ENCODE results near the gene SLC30A4.
"Not testable (repeated sequence)": the region's sequence is repeated elsewhere in the genome, so short reads cannot be mapped to it uniquely, and the experiment has no call there.

The SLC30A4 gene

GRCh38 chr15:45522328-45523165, at the start of gene SLC30A4:
Gene SLC30A4, minus strand, starts transcription at chr15:45522755. Its CDS starts 401 bp downstream, at chr15:45522354.
- DNase-seq, result peak; percentile 62 to 63

GRCh38 chr15:45555934-45556608, 33.5 kb upstream of the SLC30A4 start:
- no peak for DNase-seq

- DNase-seq, result no peak
Measured at GRCh38 chr15:45551676-45552075, 29.1 kb upstream of the SLC30A4 start.

GRCh38 chr15:45550436-45550835, 27.9 kb upstream of the SLC30A4 start:
- DNase-seq, result no peak

GRCh38 chr15:45549541-45550220, 27.1 kb upstream of the SLC30A4 start:
- no peak for DNase-seq

- DNase-seq, result no peak
Measured at GRCh38 chr15:45548753-45549520, 26.4 kb upstream of the SLC30A4 start.

GRCh38 chr15:45546789-45547188, 24.2 kb upstream of the SLC30A4 start:
- DNase-seq, result no peak

GRCh38 chr15:45544266-45545023, 21.9 kb upstream of the SLC30A4 start:
- DNase-seq, result no peak

GRCh38 chr15:45543051-45543450, 20.5 kb upstream of the SLC30A4 start:
- no peak for DNase-seq

GRCh38 chr15:45540531-45540930, 18.0 kb upstream of the SLC30A4 start:
- DNase-seq, result no peak

GRCh38 chr15:45539680-45540079, 17.1 kb upstream of the SLC30A4 start:
- DNase-seq, result no peak

GRCh38 chr15:45536934-45537333, 14.4 kb upstream of the SLC30A4 start:
- no peak for DNase-seq

GRCh38 chr15:45535486-45536042, 13.0 kb upstream of the SLC30A4 start:
- DNase-seq, result no peak

- DNase-seq, result no peak
Measured at GRCh38 chr15:45534821-45535220, 12.3 kb upstream of the SLC30A4 start.

- DNase-seq, result not testable (repeated sequence)
Measured at GRCh38 chr15:45532892-45533291, 10.3 kb upstream of the SLC30A4 start.

GRCh38 chr15:45529613-45530012, 7.1 kb upstream of the SLC30A4 start:
- no peak for DNase-seq

- no peak for DNase-seq
Measured at GRCh38 chr15:45527086-45527485, 4.5 kb upstream of the SLC30A4 start.

- no peak for DNase-seq
Measured at GRCh38 chr15:45523166-45523460, 558 bp upstream of the SLC30A4 start.

- DNase-seq, result no peak
Measured at GRCh38 chr15:45521596-45522327, 793 bp downstream of the SLC30A4 start.

GRCh38 chr15:45510758-45511280, 11.7 kb downstream of the SLC30A4 start:
- no peak for DNase-seq

GRCh38 chr15:45507143-45507542, 15.4 kb downstream of the SLC30A4 start:
- DNase-seq, result not testable (repeated sequence)

Data from stimulated activated CD4-positive, alpha-beta T cell treated with anti-CD3 and anti-CD28 coated beads, Interleukin-2, amount 100 ng/mL, for 24 hours (primary cell).